ENCODE results near the gene TRIM66. TPM values are rescaled to one million over a fixed set of nuclear protein-coding genes. Genes with fewer than 3 reads are reported as not detected.

The TRIM66 gene
- total and polyA plus RNA-seq, 2 of the 8 experiments (the other 6 are each of a cell fraction or from before 2014, with no cell fraction given): 3.1 to 3.5 TPM

DNA sequence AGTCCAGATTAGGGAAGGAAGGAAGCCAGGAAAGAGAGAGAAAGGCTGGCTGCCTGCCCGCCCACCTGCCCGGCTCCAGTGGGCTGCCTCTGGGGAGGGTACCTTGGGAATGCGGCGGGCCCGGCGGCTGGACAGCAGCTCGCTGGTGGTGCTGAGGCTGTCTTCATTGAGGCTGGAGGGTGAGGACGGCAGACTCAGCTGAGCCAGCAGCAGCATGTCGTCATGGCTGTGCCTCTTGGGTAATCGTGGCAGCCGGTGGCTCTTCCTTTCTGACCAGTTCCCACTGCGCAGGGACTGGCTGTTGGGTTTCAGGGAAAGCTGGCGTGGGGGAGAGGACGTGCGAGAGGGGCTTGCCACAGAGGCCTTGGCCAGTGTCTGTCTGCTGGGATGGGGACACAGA is 33.0 kb upstream of the TRIM66 start:
- FAIRE-seq: no peak
- Histone ChIP-seq H2AK5ac (ENCODE audit: low read depth, low read length) (no peak overlapping the region), H3K56ac (replicated peaks; ENCODE audit: insufficient read length, low read depth, low read length) (no peak overlapping the region), H3K4me1 (replicated peaks in 1 of 4; ENCODE audit: control insufficient read depth in 3 of 4, insufficient read depth in 4 of 4, low read length in 3 of 4) (peaks cover 0 to 5% (median 3%) of the 10 kb centered on the region in 4 experiments; a peak in 4 of 7 replicates), H3K9me3 (ENCODE audit: insufficient read depth in 2 of 2, low read depth in 1 of 2, low read length in 1 of 2) (no peaks in the 10 kb centered on the region), H2BK15ac (ENCODE audit: low read length) (no peak overlapping the region), H3K4me3 (ENCODE audit: extremely low read depth in 1 of 4, insufficient read depth in 2 of 4, low read depth in 3 of 4, low read length in 4 of 4) (no peak overlapping the region), H3K4me2 (ENCODE audit: insufficient read depth in 1 of 2, low read depth in 2 of 2, low read length in 2 of 2) (no peak overlapping the region), H4K8ac (ENCODE audit: extremely low read depth, insufficient read depth, low read length) (0 out of 2 replicates have a peak overlapping the region, but pooled peaks have one; percentile 22), H4K5ac (ENCODE audit: insufficient read length, low read depth, low read length) (no peak overlapping the region), H4K91ac (replicated peaks; ENCODE audit: insufficient read length, low read length) (no peak overlapping the region), H2BK120ac (replicated peaks; ENCODE audit: low read depth, low read length) (no peak overlapping the region), H3K36me3 (ENCODE audit: control insufficient read depth in 2 of 4, insufficient read depth in 4 of 4, low read length in 3 of 4) (peaks cover 0 to 6% (median 2%) of the 10 kb centered on the region in 4 experiments; a peak in 5 of 8 replicates), H2AFZ (ENCODE audit: low read length) (no peak overlapping the region), H3K23me2 (ENCODE audit: low read depth, low read length) (no peaks in the 10 kb centered on the region), H3K4ac (replicated peaks; ENCODE audit: insufficient read length, low read depth, low read length) (no peak overlapping the region), H2BK12ac (ENCODE audit: low read depth, low read length) (no peak overlapping the region), H3K79me2 (ENCODE audit: control insufficient read depth in 1 of 2, insufficient read depth in 2 of 2, low read length in 2 of 2) (no peaks in the 10 kb centered on the region), H3K27me3 (replicated peaks in 1 of 4; ENCODE audit: control insufficient read depth in 3 of 4, extremely low read depth in 1 of 4, insufficient read depth in 3 of 4, low read length in 3 of 4) (no peaks in the 10 kb centered on the region), H3K14ac (ENCODE audit: insufficient read length) (no peak overlapping the region), H2BK5ac (ENCODE audit: low read depth, low read length) (no peak overlapping the region), H3K9ac (replicated peaks in 1 of 4; ENCODE audit: extremely low read depth in 1 of 4, low read depth in 3 of 4, low read length in 3 of 4) (no peak overlapping the region), H3K18ac (ENCODE audit: extremely low read depth, low read length) (no peak overlapping the region), H3K23ac (ENCODE audit: insufficient read length) (no peak overlapping the region), H3K79me1 (ENCODE audit: low read depth, low read length) (peaks cover 3% of the 10 kb centered on the region; the same call in 1 of the 2 replicates), H3K27ac (ENCODE audit: low read depth, low read length) (no peak overlapping the region), H4K20me1 (replicated peaks in 1 of 2; ENCODE audit: control insufficient read depth in 1 of 2, insufficient read depth in 2 of 2, low read length in 2 of 2) (no peaks in the 10 kb centered on the region), H2BK20ac (ENCODE audit: low read length) (no peak overlapping the region)
- no peak for DNase-seq (ENCODE audit: low read depth in 1 of 2, low spot score in 2 of 2)
- CTCF ChIA-PET (ENCODE audit: partially characterized antibody): interaction anchor here (1.2 to 2.5 kb wide), 3 partner anchors 10 to 98 kb away, joined by 3 to 8 read pairs (median 3); no protein-coding TSS in a partner anchor
- WGBS, 2 experiments (ENCODE audit: extremely low coverage in 1 of 2, insufficient coverage in 1 of 2, insufficient read length in 1 of 2, insufficient replicate concordance in 2 of 2, low coverage in 1 of 2, low lambda C conversion rate in 2 of 2, missing lambda C conversion rate in 1 of 2): 91% methylated on average over 13 of the region's 15 CpGs; no CpG with 5 or more reads in 1 of the 2 experiments
- POLR2A ChIA-PET (ENCODE audit: partially characterized antibody): interaction anchor here (0.9 to 2.2 kb wide), 7 partner anchors 12 to 95 kb away, joined by 3 to 8 read pairs (median 6); a partner anchor contains a TSS
- TF ChIP-seq ZNF274 (IDR thresholded peaks at IDR 0.05; ENCODE audit: borderline replicate concordance, extremely low read depth, low read length) (no peak), CREB1 (IDR thresholded peaks at IDR 0.05) (no peak), CEBPB (IDR thresholded peaks at IDR 0.05; ENCODE audit: low read depth, low read length) (no peak), SUZ12 (IDR thresholded peaks at IDR 0.05; ENCODE audit: low read length) (no peak), FOSL1 (IDR thresholded peaks at IDR 0.05; ENCODE audit: insufficient read depth, low read depth, low read length) (no peak), SP2 (IDR thresholded peaks at IDR 0.05; ENCODE audit: low read length) (no peak), RAD21 (IDR thresholded peaks at IDR 0.05 in 1 of 2, conservative IDR thresholded peaks at IDR 0.05 in 1 of 2; ENCODE audit: low read depth in 2 of 2, low read length in 2 of 2) (no peak), CHD2 (IDR thresholded peaks at IDR 0.05; ENCODE audit: low read length) (no peak), GABPA (IDR thresholded peaks at IDR 0.05; ENCODE audit: borderline replicate concordance, insufficient read depth, low read length) (no peak)
